GM12875 (cell line): ENCODE results near the gene KIF3A.

Experiments used
- H3K4me3 ChIP-seq: one replicate; pipeline ENCODE4 v1.5.1; 2011; ENCODE audit warnings: low read depth, low read length, control low read depth
- TF ChIP-seq, protein P1 (sequence below): IDR thresholded peaks from 2 replicates; pipeline ENCODE4 v1.5.1; 2011; ENCODE audit warnings: low read depth, mild to moderate bottlenecking, control low read depth, inconsistent platforms, low read length, moderate library complexity, borderline replicate concordance; ENCODE audit not compliant: insufficient read depth

KIF3A gene

DNA sequence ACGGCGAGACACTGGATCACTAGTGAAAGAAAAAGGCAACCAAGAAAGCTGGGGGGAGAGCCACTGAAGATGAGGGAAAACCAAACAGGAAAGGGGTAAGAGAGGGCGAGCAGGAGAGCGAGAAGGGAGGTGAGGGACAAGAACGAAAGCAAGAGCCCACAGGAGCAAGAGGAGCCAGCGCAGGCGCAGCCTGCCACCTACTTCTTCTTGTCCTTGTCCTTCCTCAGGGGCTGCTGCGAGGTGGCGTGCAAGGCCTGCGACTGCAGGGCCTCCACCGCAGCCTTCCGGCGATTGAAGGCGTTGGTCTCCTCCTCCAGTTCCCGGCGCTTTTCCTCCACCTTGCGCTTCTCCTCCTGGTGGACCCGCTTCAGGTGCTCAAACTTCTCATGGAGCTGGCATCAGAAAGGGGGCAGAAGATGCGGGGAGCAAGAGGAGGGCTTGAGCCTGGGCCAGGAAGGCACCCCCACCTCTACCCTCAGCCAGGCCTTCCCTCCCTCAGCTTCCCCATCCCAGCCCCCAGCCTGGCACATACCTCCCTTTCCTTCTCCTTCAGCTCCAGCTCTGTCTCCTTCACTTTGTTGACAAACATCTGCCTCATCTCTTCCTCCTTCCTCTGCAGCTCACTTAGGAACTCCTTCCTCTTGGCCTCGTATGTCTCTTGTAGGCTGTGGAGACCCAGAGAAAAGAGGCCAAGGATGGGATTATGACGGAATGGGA, 23.4 kb upstream of the KIF3A start:
- no peak overlapping the region for H3K4me3 ChIP-seq
- TF ChIP-seq, protein P1, sequence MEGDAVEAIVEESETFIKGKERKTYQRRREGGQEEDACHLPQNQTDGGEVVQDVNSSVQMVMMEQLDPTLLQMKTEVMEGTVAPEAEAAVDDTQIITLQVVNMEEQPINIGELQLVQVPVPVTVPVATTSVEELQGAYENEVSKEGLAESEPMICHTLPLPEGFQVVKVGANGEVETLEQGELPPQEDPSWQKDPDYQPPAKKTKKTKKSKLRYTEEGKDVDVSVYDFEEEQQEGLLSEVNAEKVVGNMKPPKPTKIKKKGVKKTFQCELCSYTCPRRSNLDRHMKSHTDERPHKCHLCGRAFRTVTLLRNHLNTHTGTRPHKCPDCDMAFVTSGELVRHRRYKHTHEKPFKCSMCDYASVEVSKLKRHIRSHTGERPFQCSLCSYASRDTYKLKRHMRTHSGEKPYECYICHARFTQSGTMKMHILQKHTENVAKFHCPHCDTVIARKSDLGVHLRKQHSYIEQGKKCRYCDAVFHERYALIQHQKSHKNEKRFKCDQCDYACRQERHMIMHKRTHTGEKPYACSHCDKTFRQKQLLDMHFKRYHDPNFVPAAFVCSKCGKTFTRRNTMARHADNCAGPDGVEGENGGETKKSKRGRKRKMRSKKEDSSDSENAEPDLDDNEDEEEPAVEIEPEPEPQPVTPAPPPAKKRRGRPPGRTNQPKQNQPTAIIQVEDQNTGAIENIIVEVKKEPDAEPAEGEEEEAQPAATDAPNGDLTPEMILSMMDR: no peak

DNA sequence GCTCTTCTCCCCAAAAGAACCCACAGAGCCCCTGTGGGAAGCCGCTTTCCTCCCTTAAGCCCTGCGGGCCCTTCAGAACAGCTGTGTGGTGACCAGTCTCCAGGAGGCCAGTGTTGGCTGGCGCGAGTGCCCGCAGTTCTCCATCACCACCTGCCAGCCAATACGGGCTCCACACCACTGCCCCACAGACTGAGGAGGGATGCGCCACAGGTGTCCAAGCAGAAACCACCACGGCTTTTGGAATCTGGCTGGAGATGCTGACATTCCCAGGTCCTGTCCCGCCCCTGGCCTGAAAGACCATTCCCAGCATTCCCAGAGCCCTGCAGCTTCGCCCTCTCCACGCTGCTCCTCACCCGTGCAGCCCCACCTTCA, 22.7 kb upstream of the KIF3A start:
- TF ChIP-seq, protein P1: no peak
- H3K4me3 ChIP-seq: no peak overlapping the region

DNA sequence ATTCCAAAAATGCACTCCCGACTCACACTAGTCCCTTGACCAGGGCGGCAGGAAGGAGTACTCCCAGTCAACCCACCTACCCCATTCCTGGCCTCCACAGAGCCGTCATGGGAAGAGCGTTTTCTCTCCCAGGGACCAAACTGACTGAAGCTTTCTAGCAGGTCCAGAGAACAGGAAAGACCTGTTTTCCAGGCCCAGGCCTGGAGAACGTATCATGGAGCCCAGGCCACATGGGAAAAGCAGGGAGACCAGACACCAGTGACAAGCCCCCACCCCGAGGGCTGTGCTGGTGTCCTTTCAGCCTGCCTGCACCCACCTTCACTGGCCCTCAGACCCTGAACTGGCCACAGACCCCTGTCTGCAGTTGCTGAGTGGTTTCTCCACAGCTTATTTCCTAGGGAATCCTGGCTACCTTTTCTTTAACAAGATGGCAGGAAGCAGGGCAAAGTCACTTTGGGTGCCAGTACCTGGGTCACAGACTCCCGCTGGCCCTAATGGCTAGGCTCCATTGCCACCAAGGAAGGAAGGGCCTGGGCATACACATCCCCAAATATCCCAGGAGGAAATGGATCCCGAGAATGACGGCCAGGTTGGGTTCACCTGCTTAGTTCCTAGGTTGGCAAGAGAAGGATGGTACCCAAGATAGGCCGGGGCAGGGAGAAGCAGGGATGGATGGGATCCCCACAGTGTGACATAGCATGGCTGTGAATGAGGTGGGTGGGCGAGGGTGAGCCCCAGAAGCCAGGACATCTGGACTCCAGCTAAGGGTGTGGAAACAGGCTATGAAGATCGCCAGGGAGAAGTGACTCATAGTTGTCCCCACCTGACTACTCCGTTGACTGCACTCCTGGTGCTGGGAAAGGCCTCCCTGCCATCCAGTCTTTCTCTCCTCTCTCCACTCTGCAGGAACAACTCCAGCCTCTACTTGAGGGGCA, 22.0 kb upstream of the KIF3A start:
- TF ChIP-seq, protein P1: no peak
- H3K4me3 ChIP-seq: no peak overlapping the region

DNA sequence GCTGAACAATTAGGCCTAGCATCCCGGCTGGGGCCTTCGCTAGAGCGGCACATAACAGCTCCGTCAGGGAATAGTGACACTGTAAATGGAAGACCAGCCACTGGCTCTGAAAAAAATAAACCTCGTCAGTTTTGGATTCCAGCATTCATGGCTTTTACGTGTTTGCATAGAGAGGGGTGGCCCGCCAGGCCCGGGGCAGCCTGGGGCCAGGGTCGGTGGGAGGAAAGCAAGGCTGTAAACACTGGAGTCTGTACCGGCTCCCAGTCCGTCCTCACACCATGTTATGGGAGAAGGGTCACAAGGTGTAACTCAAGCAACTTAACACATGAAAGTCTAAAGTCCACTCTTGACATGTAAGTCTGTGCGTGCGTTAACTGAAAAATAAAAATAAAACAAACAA, 21.1 kb upstream of the KIF3A start:
- H3K4me3 ChIP-seq: no peak overlapping the region
- TF ChIP-seq, protein P1: no peak

DNA sequence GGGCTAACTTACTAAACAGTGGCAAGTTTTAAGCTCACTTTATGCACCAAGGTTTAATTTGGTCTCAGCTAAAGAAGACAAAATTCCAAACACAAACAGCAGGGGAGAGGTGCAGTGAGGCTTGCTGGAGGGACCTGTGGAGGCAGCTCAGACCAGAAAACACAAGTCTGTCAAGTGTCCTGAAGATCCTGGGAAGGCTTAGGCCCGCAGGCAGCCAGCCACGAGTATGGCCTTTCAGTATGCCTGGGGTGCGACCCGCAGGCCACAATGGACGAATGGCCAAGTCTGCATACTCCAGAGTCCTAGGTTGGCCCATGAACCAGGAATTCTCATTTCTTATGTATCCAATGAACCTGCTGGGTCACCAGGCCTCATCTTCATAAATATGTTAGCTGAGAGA, 19.2 kb upstream of the KIF3A start:
- H3K4me3 ChIP-seq: no peak overlapping the region
- TF ChIP-seq, protein P1: no peak

DNA sequence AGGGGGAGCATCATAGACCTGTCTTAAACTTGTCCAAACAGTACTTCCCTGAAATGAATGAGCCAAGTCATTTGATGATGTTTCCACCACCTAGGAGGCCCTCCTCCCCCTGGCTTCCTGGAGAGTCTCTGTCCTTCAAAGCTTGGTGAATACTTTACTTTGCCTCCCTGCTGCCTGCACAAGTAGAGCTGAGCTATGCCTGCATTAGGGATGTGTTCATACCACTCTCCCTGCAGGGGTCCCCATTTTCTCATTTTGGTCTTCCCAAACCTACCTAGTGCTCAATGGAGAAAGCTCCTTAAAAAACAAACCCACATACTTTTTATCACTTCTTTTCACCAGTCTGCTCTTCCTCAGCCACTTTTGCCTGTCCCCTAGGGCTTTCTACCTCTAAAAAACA, 17.6 kb upstream of the KIF3A start:
- TF ChIP-seq, protein P1: no peak
- no peak overlapping the region for H3K4me3 ChIP-seq
